Measurements from ENCODE around the gene UBASH3A.

DNA sequence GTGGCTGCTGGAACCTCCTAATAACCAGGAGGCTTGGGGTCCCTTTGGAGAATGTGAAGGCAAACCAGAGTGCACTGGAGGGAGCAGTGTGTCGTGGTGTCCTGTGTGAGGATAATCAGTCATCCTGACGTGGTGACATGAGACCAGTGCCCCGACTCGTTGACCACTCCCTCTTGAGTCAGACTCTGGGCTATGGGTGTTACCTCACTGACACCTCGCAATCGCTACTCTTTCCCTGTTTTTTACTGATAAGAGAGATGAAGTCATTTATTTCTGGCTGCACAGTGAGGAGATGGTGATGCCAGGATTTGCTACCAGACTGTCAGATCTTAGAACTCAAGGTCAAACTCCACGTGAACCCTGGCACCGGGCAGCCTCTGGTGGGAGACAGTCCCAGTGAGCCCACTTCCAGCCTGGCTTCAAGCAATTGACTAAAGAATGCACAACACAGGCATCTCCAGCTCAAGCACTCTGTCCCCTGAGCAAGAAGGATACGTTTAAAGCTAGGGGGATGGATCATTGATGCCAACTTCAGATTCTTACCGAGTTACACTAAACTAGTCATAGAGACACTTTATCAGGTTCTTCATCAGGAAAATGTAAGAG lies 30.3 kb downstream of the UBASH3A start:
- TF ChIP-seq, protein P1, sequence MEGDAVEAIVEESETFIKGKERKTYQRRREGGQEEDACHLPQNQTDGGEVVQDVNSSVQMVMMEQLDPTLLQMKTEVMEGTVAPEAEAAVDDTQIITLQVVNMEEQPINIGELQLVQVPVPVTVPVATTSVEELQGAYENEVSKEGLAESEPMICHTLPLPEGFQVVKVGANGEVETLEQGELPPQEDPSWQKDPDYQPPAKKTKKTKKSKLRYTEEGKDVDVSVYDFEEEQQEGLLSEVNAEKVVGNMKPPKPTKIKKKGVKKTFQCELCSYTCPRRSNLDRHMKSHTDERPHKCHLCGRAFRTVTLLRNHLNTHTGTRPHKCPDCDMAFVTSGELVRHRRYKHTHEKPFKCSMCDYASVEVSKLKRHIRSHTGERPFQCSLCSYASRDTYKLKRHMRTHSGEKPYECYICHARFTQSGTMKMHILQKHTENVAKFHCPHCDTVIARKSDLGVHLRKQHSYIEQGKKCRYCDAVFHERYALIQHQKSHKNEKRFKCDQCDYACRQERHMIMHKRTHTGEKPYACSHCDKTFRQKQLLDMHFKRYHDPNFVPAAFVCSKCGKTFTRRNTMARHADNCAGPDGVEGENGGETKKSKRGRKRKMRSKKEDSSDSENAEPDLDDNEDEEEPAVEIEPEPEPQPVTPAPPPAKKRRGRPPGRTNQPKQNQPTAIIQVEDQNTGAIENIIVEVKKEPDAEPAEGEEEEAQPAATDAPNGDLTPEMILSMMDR (IDR thresholded peaks at IDR 0.05), result no peak
- TF ChIP-seq POLR2AphosphoS5 (IDR thresholded peaks at IDR 0.05), result no peak
